GM12874 (cell line): ENCODE measurements around the gene TIAM2.

ENCODE experiments used
- TF ChIP-seq, protein P1 (sequence below): IDR thresholded peaks from 2 replicates; pipeline ENCODE4 v1.5.1; 2011; ENCODE audit warnings: low read depth, mild to moderate bottlenecking, control low read depth, low read length, moderate library complexity; ENCODE audit not compliant: insufficient read depth

The TIAM2 gene

DNA sequence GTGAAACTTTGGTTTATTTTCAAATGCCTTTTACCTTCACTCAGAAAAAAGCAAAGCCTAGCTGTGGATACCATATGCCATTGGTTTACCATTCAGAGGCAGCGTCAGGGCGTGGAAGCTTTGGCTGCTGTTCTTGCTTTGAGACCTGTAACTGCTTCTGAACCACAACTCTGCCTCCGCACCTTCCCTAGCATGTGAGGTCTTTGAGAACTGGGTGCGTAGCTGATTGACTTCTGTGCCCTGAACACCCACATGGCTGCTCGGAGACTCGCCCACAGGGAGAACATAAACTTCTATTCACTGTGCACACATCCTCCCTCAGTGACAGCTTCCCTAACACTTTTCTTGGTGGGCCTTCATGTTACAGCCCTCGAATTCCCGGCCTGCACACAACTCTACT, 257.5 kb downstream of the TIAM2 start:
- TF ChIP-seq, protein P1, sequence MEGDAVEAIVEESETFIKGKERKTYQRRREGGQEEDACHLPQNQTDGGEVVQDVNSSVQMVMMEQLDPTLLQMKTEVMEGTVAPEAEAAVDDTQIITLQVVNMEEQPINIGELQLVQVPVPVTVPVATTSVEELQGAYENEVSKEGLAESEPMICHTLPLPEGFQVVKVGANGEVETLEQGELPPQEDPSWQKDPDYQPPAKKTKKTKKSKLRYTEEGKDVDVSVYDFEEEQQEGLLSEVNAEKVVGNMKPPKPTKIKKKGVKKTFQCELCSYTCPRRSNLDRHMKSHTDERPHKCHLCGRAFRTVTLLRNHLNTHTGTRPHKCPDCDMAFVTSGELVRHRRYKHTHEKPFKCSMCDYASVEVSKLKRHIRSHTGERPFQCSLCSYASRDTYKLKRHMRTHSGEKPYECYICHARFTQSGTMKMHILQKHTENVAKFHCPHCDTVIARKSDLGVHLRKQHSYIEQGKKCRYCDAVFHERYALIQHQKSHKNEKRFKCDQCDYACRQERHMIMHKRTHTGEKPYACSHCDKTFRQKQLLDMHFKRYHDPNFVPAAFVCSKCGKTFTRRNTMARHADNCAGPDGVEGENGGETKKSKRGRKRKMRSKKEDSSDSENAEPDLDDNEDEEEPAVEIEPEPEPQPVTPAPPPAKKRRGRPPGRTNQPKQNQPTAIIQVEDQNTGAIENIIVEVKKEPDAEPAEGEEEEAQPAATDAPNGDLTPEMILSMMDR, result no peak

DNA sequence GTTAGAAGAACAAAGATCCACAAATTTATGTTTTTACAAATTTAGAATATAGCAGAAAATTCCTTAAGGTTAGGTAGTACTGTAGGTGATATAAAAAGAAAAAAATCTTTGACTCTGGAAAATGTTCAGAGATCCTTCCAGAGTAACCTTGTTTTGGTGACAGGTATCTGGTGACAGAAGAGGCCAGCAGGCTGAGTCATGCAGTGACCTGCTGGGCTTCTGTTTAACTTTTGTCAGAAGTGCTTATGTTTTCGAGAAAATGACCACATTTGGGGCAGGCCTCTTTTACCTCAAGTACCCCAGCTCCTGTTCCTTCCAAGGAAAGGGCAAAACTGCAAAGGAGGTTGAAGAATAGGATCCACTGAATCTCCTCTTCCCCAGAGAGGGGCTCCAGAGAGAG, 258.2 kb downstream of the TIAM2 start:
- TF ChIP-seq, protein P1, result no peak

DNA sequence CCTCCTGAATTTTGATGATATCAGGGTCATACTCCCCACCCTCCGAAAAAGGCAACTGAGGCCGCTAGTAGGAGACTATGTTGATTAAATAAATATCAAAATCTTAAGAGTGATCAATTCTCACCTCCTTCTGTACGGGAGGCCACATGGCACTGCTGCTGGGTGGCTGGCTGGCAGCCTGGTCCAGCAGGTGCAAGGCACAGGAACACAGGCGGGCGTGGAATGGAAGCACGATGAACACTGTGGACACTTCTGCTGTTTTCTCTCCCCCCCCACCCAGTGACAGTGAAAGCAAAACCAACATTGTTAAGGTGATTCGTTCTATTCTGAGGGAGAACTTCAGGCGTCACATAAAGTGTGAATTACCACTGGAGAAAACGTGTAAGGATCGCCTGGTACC, 259.0 kb downstream of the TIAM2 start:
- TF ChIP-seq, protein P1, result no peak

DNA sequence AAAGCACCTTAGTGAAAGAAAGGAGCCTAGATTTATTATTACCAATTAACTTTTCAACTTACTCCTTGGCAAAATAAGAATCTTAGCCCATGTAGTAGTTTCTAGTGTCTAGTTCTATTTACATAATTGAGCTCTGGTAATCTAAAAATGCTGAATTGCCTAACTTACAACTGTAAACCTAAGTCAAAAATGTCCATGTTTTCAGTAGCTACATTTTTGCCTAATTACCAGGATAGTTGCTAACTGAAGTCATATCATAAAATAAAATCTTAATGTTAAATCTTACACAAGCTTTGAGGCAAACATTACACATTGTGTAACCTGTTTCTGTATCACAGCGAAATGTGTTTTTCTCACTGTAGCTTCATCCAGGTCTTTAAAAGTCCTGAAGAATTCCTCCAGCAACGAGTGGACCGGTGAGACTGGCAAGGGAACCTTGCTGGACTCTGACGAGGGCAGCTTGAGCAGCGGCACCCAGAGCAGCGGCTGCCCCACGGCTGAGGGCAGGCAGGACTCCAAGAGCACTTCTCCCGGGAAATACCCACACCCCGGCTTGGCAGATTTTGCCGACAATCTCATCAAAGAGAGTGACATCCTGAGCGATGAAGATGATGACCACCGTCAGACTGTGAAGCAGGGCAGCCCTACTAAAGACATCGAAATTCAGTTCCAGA, 261.1 kb downstream of the TIAM2 start:
- TF ChIP-seq, protein P1, result no peak

DNA sequence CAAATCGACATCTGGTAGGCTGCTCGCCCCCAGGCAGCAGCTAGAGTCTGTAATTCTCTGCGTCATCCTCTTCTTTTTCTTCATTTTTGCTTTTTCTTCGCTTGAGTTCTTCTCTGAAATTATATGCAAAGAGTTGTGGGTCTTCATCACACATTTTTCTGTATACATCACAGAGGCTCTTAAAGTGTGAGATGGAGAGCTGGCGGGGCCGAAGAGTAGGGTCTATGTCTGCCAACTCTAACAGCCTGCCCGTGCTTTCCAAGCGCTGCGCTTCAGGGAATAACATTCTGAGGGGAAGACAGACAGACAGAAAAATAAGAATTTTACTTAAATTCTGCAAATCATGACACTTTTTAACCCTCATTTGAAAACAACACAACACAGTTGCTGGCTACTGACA, 262.7 kb downstream of the TIAM2 start:
- TF ChIP-seq, protein P1, result no peak

DNA sequence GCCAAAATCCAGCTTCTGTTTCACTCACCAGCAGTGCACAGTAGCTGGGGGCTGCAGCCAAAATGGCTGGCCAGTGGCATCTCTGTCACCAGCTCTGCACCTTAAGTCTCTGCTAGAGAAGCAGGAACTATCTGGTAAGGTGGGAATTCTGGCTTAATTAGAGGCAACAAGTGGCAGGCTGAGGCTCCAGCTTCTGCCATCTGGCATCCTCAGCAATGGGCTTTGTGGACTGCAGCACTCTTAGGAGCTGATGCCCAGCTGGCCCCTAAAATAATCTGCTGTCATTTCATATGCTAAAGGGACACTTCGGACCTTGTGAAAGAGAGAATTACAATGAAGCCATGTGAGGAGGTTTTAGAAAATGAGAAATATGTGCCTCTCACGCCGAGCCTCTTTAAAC, 264.1 kb downstream of the TIAM2 start:
- TF ChIP-seq, protein P1, result no peak

DNA sequence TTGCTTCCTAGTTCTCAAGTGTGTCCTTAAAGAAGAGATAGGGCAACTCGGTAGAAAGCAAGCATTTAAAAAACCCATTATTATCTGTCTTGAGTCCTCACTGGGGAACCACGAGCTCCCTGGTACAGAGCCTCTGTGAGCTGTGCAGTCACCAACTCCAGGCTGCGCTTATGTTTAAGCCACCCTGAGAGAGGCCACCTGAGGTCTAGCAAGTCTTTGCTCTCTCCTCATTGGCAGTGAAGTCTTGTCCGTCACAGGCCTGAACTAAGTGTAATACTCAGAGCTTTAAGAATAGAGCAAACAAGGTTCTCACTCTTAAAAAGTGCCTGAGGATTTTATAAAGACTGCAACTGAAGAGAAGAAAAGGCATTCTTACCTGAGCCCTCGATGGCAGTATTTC, 264.8 kb downstream of the TIAM2 start:
- TF ChIP-seq, protein P1, result no peak
